K562 (cell line): ENCODE measurements around the gene NR2F2.

Experiments used
- CTCF ChIP-seq, 3 experiments: IDR thresholded peaks in 2 of 3; conservative IDR thresholded peaks in 1 of 3; 2 replicates each; pipeline ENCODE4 v1.5.1; 2011 to 2012; ENCODE audit warnings: low read length in 3 of 3, mild to moderate bottlenecking in 3 of 3, control low read depth in 2 of 3, improper control_type of control experiment in 1 of 3, inconsistent platforms in 1 of 3, low read depth in 1 of 3, mixed read lengths in 1 of 3, moderate library complexity in 1 of 3; ENCODE audit not compliant: insufficient read depth in 2 of 3
- TRIM28 ChIP-seq: fragments of 450-650 bp; IDR thresholded peaks from 2 replicates; pipeline ENCODE4 v1.6.1; 2017

- TF ChIP-seq CTCF (IDR thresholded peaks at IDR 0.05 in 2 of 3, conservative IDR thresholded peaks at IDR 0.05 in 1 of 3; ENCODE audit: insufficient read depth in 2 of 3, low read depth in 1 of 3, low read length in 3 of 3) (no peak), TRIM28 (no peak)
Measured at GRCh38 chr15:96340348-96340597, 9.8 kb downstream of the NR2F2 start.
